Kidney (tissue), 14 donors: ENCODE measurements around the gene TTC31. TPM values are rescaled to one million over a fixed set of nuclear protein-coding genes. Genes with fewer than 3 reads are reported as not detected.
A peak's percentile ranks its signal among the peaks of the same experiment; 100 is the strongest.

Experiments
- DNase-seq, 5 donors: peaks; one replicate each; pipeline ENCODE4 v3.0.0-alpha.2; 2013 to 2020
- FAIRE-seq: peaks from 2 replicates; lab custom pipeline; 2012; peaks lifted over from hg19 to GRCh38; lab: Jason Lieb, UNC
- H3K27ac ChIP-seq, 2 donors: one replicate each; pipeline ENCODE4 v1.7.0; 2013; ENCODE audit warnings: low read depth in 2 of 2, low read length in 2 of 2, inconsistent platforms in 1 of 2
- H3K27me3 ChIP-seq: one replicate; pipeline ENCODE4 v1.7.1; 2013; ENCODE audit warnings: low read length, inconsistent platforms; ENCODE audit not compliant: control insufficient read depth, insufficient read depth
- H3K36me3 ChIP-seq, 3 donors: one replicate each; pipeline versions ENCODE4 v1.7.0 to v1.7.1; 2013; ENCODE audit warnings: low read length in 3 of 3, control low read depth in 1 of 3, inconsistent platforms in 1 of 3; ENCODE audit not compliant: insufficient read depth in 3 of 3, control insufficient read depth in 2 of 3
- H3K4me1 ChIP-seq, 3 donors: one replicate each; pipeline versions ENCODE4 v1.7.0 to v1.7.1; 2013; ENCODE audit warnings: low read length in 3 of 3, inconsistent platforms in 1 of 3, low read depth in 1 of 3; ENCODE audit not compliant: control insufficient read depth in 2 of 3, insufficient read depth in 2 of 3
- H3K4me3 ChIP-seq, 3 donors: one replicate each; pipeline versions ENCODE4 v1.7.0 to v1.8.1; 2013; ENCODE audit warnings: low read length in 3 of 3, control low read depth in 1 of 3, inconsistent platforms in 1 of 3
- H3K9ac ChIP-seq, 3 donors: one replicate each; pipeline versions ENCODE4 v1.7.0 to v1.7.1; 2013; ENCODE audit warnings: low read length in 3 of 3, control low read depth in 1 of 3, inconsistent platforms in 1 of 3
- H3K9me3 ChIP-seq, 3 donors: one replicate each; pipeline versions ENCODE4 v1.7.0 to v1.7.1; 2013; ENCODE audit warnings: low read length in 3 of 3, control low read depth in 1 of 3, inconsistent platforms in 1 of 3; ENCODE audit not compliant: control insufficient read depth in 2 of 3, insufficient read depth in 1 of 3
- intact Hi-C: fragments of 100-400 bp; cut with DNase I; formaldehyde crosslinking; loops from one replicate; pipeline ENCODE4 v1.11.1; 2022
- polyA plus RNA-seq: library from polyadenylated mRNA; stranded (reverse); fragments of 350-450 nt; fragmentation: Illumina TruSeq; extraction: RNeasy Lipid Tissue Mini Kit (QIAGEN cat#74804); gene quantifications from one replicate; pipeline ENCODE4 v1.2.3, GENCODE V29; 2014; ENCODE audit warnings: low read depth, low replicate concordance; ENCODE audit not compliant: insufficient read depth
- total RNA-seq: library from RNA; stranded (reverse); fragmentation: NEBNext Ultra II Directional; extraction: Animal tissue kit (Norgen Biotek cat#: 25700); gene quantifications from one replicate; pipeline ENCODE4 v1.2.1, GENCODE V29; 2021
- TF ChIP-seq, protein P1 (sequence below): IDR thresholded peaks from 3 replicates; pipeline ENCODE4 v1.5.1; 2012; ENCODE audit warnings: mild to moderate bottlenecking, moderate library complexity, borderline replicate concordance; ENCODE audit not compliant: insufficient read depth; ENCODE audit errors: extremely low read depth
- donor health status: control.
- donor health status: control.
- donor health status: control.
- donor health status: control.
- donor health status: control.
- donor health status: DM: yes; HTN: yes; CAD: no.
- donor health status: Normal renal cell carcinoma (clear cell type).

Gene TTC31
- total and polyA plus RNA-seq, 2 donors from 2014 or later = 11.5 to 29.1 TPM

DNA sequence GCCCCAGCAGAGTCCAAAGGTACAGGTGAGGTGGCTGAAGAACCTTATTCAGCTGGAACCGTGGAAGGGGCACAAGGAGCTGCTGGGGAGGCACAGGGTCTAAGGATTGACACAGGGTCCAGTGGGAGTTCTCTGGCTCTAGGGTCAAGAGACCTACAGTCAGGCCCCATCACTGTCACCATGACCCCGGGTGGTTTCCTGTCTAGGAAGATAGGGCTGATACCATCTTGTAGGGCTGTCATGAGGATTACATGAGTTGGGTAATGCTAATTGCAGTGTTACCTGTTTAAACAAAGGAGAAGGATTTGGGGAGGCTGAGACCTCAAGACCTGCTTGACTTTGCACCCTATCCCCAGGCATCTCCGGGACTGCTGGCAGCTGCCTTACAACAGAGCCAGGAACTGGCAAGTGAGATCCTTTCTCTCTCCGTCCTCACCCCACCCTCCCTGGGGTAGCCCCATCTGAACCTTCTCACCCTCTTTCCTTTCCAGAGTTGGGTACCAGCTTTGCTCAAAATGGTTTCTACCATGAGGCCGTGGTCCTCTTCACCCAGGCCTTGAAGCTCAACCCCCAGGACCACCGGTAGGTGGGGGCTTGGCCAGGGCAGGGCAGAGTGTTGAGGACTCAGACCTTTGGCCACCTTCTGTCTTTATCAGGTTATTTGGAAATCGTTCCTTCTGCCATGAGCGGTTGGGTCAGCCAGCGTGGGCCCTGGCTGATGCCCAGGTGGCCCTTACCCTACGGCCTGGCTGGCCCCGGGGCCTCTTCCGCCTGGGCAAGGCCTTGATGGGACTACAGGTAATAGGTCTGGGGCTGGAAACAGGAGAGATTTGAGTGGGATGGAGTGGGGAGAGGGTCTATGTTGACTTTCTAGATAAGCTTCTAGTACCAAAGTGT is 9.0 kb downstream of the TTC31 start:
- no peaks in the 10 kb centered on the region for H3K27me3 ChIP-seq
- intact Hi-C loops = no loop called here
- DNase-seq (peak in 1 of 5 donors; percentile 12), FAIRE-seq (no peak)
- H3K9me3 ChIP-seq = no peaks in the 10 kb centered on the region
- no peaks in the 10 kb centered on the region for H3K4me1 ChIP-seq
- TF ChIP-seq, protein P1, sequence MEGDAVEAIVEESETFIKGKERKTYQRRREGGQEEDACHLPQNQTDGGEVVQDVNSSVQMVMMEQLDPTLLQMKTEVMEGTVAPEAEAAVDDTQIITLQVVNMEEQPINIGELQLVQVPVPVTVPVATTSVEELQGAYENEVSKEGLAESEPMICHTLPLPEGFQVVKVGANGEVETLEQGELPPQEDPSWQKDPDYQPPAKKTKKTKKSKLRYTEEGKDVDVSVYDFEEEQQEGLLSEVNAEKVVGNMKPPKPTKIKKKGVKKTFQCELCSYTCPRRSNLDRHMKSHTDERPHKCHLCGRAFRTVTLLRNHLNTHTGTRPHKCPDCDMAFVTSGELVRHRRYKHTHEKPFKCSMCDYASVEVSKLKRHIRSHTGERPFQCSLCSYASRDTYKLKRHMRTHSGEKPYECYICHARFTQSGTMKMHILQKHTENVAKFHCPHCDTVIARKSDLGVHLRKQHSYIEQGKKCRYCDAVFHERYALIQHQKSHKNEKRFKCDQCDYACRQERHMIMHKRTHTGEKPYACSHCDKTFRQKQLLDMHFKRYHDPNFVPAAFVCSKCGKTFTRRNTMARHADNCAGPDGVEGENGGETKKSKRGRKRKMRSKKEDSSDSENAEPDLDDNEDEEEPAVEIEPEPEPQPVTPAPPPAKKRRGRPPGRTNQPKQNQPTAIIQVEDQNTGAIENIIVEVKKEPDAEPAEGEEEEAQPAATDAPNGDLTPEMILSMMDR = no peak
- H3K27ac ChIP-seq = no peak overlapping the region
- H3K9ac ChIP-seq = no peak overlapping the region
- H3K4me3 ChIP-seq = no peak overlapping the region
- H3K36me3 ChIP-seq = peaks cover 0 to 30% (median 24%) of the 10 kb centered on the region in 3 donors

DNA sequence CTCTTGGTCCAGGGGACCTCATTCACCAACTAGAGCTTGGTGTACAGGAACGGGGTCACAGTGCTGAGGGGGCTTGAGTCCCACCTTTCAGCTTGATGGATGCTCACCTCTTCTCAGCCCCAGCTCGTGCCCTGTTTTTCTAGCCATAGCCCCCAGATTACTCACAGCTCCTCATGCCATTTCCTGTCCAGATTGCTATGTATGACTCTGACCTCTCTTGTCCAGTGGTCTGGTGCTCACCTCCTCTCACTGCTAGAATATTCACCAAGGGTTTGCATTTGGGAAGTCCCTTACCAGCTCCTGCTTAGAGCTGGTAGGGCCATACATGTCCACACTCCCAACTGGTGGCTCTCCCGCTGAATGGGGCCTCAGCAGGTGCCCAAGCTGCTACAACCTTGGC is 10.7 kb downstream of the TTC31 start:
- no peak overlapping the region for H3K27ac ChIP-seq
- no peak overlapping the region for H3K9ac ChIP-seq
- no peak overlapping the region for H3K4me3 ChIP-seq
- intact Hi-C loops = no loop called here
- FAIRE-seq (no peak), DNase-seq (no peak)
- no peaks in the 10 kb centered on the region for H3K9me3 ChIP-seq
- peaks cover 0 to 8% (median 6%) of the 10 kb centered on the region in 3 donors for H3K4me1 ChIP-seq
- peaks cover 5% of the 10 kb centered on the region for H3K27me3 ChIP-seq
- H3K36me3 ChIP-seq = peaks cover 0 to 30% (median 24%) of the 10 kb centered on the region in 3 donors
- TF ChIP-seq, protein P1 = no peak

DNA sequence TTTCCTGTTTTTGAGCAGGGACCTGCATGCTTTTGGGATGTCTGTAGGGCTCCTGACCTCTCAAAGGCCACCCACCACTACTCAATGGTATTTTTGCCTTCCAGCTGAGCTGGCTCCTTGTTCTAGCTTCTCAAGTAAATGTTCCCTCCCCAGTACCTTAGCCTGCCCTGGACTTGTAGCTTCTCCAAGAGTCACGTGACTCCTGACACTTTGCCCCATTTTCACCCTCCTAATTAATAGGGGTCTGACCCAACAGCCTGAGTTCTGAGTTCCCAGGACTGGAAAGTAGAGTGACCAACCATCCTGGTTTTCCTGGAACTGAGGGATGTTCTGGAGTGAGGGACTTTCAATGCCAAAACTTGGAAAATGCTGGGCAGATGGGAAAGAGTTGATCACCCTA is 12.6 kb downstream of the TTC31 start:
- Histone ChIP-seq H3K4me3 (no peak overlapping the region), H3K4me1 (peaks cover 0 to 16% (median 10%) of the 10 kb centered on the region in 3 donors), H3K9me3 (no peaks in the 10 kb centered on the region), H3K27ac (no peak overlapping the region), H3K9ac (no peak overlapping the region), H3K36me3 (peaks cover 0 to 26% (median 24%) of the 10 kb centered on the region in 3 donors), H3K27me3 (peaks cover 6% of the 10 kb centered on the region)
- DNase-seq (no peak), FAIRE-seq (no peak)
- intact Hi-C loops = no loop called here
- TF ChIP-seq, protein P1 = no peak
